Measurements from ENCODE around the gene PBX4. TPM values are rescaled to one million over a fixed set of nuclear protein-coding genes. Genes with fewer than 3 reads are reported as not detected.

PBX4 gene
- total and polyA plus RNA-seq, 2 experiments from 2014 or later: 0.32 to 0.63 TPM

DNA sequence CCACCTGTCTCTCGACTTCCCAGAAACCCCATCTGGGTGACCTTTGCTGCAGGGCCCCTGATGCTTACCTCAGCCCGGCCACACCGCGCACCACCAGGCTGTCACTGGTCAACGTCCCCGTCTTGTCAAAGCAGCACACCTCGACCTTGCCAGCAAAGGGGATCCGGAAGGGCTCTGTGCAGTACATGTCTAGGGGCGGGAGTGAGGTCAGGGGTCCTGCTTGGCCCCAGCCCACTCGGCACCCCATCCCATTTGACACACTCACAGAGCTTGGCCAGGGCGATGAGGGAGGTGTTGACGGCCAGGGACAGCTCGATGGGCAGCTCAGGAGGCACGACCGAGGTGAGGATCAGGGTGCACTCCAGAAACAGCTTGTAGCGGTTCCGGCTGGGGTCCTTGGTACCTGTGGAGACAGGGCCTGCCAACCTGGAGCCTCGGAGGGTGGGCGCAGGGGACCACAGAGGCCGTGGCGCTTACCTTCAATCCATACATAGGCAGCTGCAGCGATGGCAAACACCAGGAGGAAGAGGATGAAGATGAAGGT, 36.6 kb upstream of the PBX4 start:
- no peaks in the 10 kb centered on the region for H3K9me3 ChIP-seq (ENCODE audit: low read depth)
- H2AFZ ChIP-seq: no peak overlapping the region
- no peak overlapping the region for H3K27ac ChIP-seq
- DNase-seq: no peak
- H3K4me3 ChIP-seq: no peak overlapping the region
- in situ Hi-C loops (cut with MboI): no loop called here
- H3K27me3 ChIP-seq (replicated peaks; ENCODE audit: insufficient read depth): no peaks in the 10 kb centered on the region
- no peaks in the 10 kb centered on the region for H3K9me2 ChIP-seq (ENCODE audit: insufficient read depth)
- H3K79me2 ChIP-seq (ENCODE audit: insufficient read depth): peaks cover 7% of the 10 kb centered on the region
- H3K36me3 ChIP-seq (ENCODE audit: low read depth): peaks cover 5% of the 10 kb centered on the region; the same call in 1 of the 2 replicates
- no peaks in the 10 kb centered on the region for H3K4me1 ChIP-seq (ENCODE audit: insufficient read depth)
- no peaks in the 10 kb centered on the region for H3F3A ChIP-seq (ENCODE audit: insufficient read depth)
- no peak overlapping the region for H3K4me2 ChIP-seq (ENCODE audit: unreplicated experiment)
- WGBS, 2 experiments (ENCODE audit: low coverage in 1 of 2, low lambda C conversion rate in 2 of 2, missing lambda C conversion rate in 2 of 2): 94 to 98% methylated on average over 21 to 22 of the region's 22 CpGs
- no peaks in the 10 kb centered on the region for H4K20me1 ChIP-seq (ENCODE audit: insufficient read depth)
- TF ChIP-seq EZH2 (IDR thresholded peaks at IDR 0.05; ENCODE audit: insufficient read depth, poor library complexity, severe bottlenecking) (no peak), EZH2phosphoT487 (IDR thresholded peaks at IDR 0.05; ENCODE audit: insufficient read depth, low read depth) (no peak)
- H3K9ac ChIP-seq: no peak overlapping the region

DNA sequence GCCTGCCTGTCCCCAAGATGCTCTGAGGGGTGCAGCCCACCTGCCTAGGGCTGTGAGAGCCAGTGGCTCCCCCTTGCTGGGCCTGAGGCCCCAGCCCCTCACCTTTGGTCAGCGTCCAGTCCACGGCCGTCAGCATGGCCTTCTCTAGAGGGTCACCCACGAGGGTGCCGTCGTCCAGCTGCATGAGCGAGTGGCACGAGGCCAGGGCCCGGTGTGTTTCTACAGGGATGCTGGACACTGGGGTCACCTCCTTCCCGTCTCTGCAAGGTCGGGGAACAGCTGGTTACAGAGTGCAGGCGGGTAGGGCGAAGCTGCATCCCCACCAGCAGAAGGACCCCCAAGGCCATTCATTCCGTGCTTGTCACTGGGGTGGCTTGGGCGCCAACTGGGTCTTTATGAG, 36.0 kb upstream of the PBX4 start:
- Histone ChIP-seq H3K9ac (no peak overlapping the region), H3K4me2 (ENCODE audit: unreplicated experiment) (no peak overlapping the region), H3K79me2 (ENCODE audit: insufficient read depth) (0 out of 2 replicates have a peak, but pooled peaks cover under 1% of the 10 kb centered on the region), H3K27me3 (replicated peaks; ENCODE audit: insufficient read depth) (no peaks in the 10 kb centered on the region), H3K9me3 (ENCODE audit: low read depth) (no peaks in the 10 kb centered on the region), H3F3A (ENCODE audit: insufficient read depth) (no peaks in the 10 kb centered on the region), H3K27ac (no peak overlapping the region), H3K9me2 (ENCODE audit: insufficient read depth) (no peaks in the 10 kb centered on the region), H3K36me3 (ENCODE audit: low read depth) (peaks cover 5% of the 10 kb centered on the region; the same call in 1 of the 2 replicates), H3K4me3 (no peak overlapping the region), H2AFZ (no peak overlapping the region), H3K4me1 (ENCODE audit: insufficient read depth) (no peaks in the 10 kb centered on the region), H4K20me1 (ENCODE audit: insufficient read depth) (no peaks in the 10 kb centered on the region)
- no peak for DNase-seq
- TF ChIP-seq EZH2 (IDR thresholded peaks at IDR 0.05; ENCODE audit: insufficient read depth, poor library complexity, severe bottlenecking): no peak
- TF ChIP-seq EZH2phosphoT487 (IDR thresholded peaks at IDR 0.05; ENCODE audit: insufficient read depth, low read depth): no peak
- in situ Hi-C loops (cut with MboI): no loop called here
- WGBS, 2 experiments (ENCODE audit: low coverage in 1 of 2, low lambda C conversion rate in 2 of 2, missing lambda C conversion rate in 2 of 2): 90 to 94% methylated on average over 15 of the region's 15 CpGs

DNA sequence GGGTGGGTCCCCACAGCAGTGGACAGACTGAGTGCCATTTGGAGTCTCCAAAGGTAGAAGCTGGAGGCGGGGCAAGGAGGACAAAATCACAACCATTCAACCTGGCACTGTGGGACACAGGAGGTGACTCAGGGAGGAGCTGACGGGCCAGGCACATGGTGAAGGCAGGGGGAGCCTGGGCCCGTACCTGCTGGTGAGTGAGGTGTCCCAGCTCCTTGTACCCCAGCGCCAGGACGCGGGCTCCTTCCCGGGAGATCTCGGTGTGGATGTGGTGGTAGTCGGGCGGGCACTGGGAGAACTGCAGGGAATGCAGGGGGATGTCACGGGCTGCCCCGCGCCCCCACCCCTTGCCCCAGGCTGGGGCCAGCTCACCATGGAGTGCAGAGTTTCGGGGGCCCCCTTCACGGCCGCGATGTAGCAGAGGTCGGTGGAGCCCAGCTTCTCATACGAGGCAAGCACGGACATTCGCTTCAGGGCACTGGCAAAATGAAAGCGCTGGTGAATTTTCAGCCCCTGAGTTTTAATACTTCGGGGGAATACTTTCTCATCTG, 35.2 kb upstream of the PBX4 start:
- H3F3A ChIP-seq (ENCODE audit: insufficient read depth): no peaks in the 10 kb centered on the region
- H3K4me1 ChIP-seq (ENCODE audit: insufficient read depth): no peaks in the 10 kb centered on the region
- WGBS, 2 experiments (ENCODE audit: low coverage in 1 of 2, low lambda C conversion rate in 2 of 2, missing lambda C conversion rate in 2 of 2): 95 to 96% methylated on average over 23 of the region's 23 CpGs
- H3K36me3 ChIP-seq (ENCODE audit: low read depth): peaks cover 5% of the 10 kb centered on the region; the same call in 1 of the 2 replicates
- TF ChIP-seq EZH2phosphoT487 (IDR thresholded peaks at IDR 0.05; ENCODE audit: insufficient read depth, low read depth) (no peak), EZH2 (IDR thresholded peaks at IDR 0.05; ENCODE audit: insufficient read depth, poor library complexity, severe bottlenecking) (no peak)
- no peak overlapping the region for H3K9ac ChIP-seq
- no peak overlapping the region for H3K4me3 ChIP-seq
- H3K27me3 ChIP-seq (replicated peaks; ENCODE audit: insufficient read depth): no peaks in the 10 kb centered on the region
- no peaks in the 10 kb centered on the region for H3K9me3 ChIP-seq (ENCODE audit: low read depth)
- H3K79me2 ChIP-seq (ENCODE audit: insufficient read depth): no peaks in the 10 kb centered on the region
- no peak for DNase-seq
- H4K20me1 ChIP-seq (ENCODE audit: insufficient read depth): no peaks in the 10 kb centered on the region
- no peak overlapping the region for H2AFZ ChIP-seq
- no peaks in the 10 kb centered on the region for H3K9me2 ChIP-seq (ENCODE audit: insufficient read depth)
- no peak overlapping the region for H3K4me2 ChIP-seq (ENCODE audit: unreplicated experiment)
- no peak overlapping the region for H3K27ac ChIP-seq
- in situ Hi-C loops (cut with MboI): no loop called here

DNA sequence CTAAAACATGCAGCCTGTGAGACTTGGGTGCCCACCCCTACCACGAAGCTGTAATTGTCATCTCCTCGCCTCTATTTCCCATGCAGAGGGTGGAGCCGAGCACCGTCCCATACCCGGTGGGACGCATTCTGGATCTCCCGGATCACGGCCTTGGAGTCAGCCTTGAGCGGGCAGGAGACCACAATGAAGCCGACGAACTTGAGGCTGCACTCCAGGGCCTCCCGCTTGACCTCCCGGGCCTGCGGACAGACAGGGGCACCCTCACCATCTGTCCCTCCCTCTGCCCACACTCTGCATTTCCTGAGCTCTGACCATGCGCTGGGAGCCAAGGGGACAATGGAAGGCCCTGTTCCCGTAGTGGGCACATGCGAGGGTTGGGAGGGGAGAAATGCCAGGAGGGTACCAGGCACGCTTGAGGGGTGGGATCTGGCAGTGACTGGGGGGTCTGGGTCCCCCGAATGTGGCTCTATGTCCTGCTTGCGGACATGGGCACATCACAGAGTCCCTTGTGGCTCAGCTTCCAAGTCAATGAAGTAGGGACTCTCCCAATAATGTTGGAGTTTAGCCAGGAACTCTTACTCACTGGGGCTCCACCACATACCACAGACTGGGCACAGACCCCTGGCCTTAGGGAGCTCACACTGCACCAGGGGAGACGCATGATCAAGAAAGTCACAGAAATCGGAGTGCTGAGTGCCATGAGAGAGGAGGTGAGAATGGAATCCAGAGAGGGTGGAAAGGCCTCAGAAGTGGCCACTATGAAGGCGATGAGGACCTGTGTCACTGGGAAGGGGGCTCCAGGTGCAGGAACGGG, 34.2 kb upstream of the PBX4 start:
- H3K27me3 ChIP-seq (replicated peaks; ENCODE audit: insufficient read depth): no peaks in the 10 kb centered on the region
- 88 to 93% methylated on average over 24 of the region's 24 CpGs for WGBS, 2 experiments (ENCODE audit: low coverage in 1 of 2, low lambda C conversion rate in 2 of 2, missing lambda C conversion rate in 2 of 2)
- DNase-seq: peak; percentile 25
- H3K9me3 ChIP-seq (ENCODE audit: low read depth): no peaks in the 10 kb centered on the region
- H2AFZ ChIP-seq: no peak overlapping the region
- no peak overlapping the region for H3K4me3 ChIP-seq
- H3K79me2 ChIP-seq (ENCODE audit: insufficient read depth): no peaks in the 10 kb centered on the region
- H3K36me3 ChIP-seq (ENCODE audit: low read depth): peaks cover 5% of the 10 kb centered on the region; the same call in 1 of the 2 replicates
- H4K20me1 ChIP-seq (ENCODE audit: insufficient read depth): no peaks in the 10 kb centered on the region
- H3K9me2 ChIP-seq (ENCODE audit: insufficient read depth): no peaks in the 10 kb centered on the region
- no peak overlapping the region for H3K4me2 ChIP-seq (ENCODE audit: unreplicated experiment)
- H3F3A ChIP-seq (ENCODE audit: insufficient read depth): no peaks in the 10 kb centered on the region
- no peak for TF ChIP-seq EZH2 (IDR thresholded peaks at IDR 0.05; ENCODE audit: insufficient read depth, poor library complexity, severe bottlenecking)
- TF ChIP-seq EZH2phosphoT487 (IDR thresholded peaks at IDR 0.05; ENCODE audit: insufficient read depth, low read depth): no peak
- in situ Hi-C loops (cut with MboI): no loop called here
- H3K4me1 ChIP-seq (ENCODE audit: insufficient read depth): no peaks in the 10 kb centered on the region
- no peak overlapping the region for H3K9ac ChIP-seq
- H3K27ac ChIP-seq: no peak overlapping the region
